Measurements from ENCODE around the gene PCNX2. TPM values are rescaled to one million over a fixed set of nuclear protein-coding genes. Genes with fewer than 3 reads are reported as not detected.

Gene PCNX2
- total and polyA plus RNA-seq, 4 donors, result 24.4 to 85.8 (median 29.8) TPM

GRCh38 chr1:233334092-233334491, 38.6 kb upstream of the PCNX2 start:
- peaks cover under 1% of the 10 kb centered on the region for H3K27me3 ChIP-seq (ENCODE audit: control insufficient read depth, insufficient read depth, low read length)
- no peaks in the 10 kb centered on the region for H3K36me3 ChIP-seq (ENCODE audit: control insufficient read depth, insufficient read depth, low read length)
- H3K4me1 ChIP-seq (ENCODE audit: control insufficient read depth, insufficient read depth, low read length), result peaks cover 3% of the 10 kb centered on the region
- H3K27ac ChIP-seq (ENCODE audit: low read depth, low read length), result no peak overlapping the region
- 93% methylated on average over 5 of the region's 7 CpGs for WGBS (ENCODE audit: insufficient coverage)
- H3K9me3 ChIP-seq (ENCODE audit: control insufficient read depth, insufficient read depth, low read length), result no peaks in the 10 kb centered on the region
- no peak for DNase-seq (ENCODE audit: low read depth in 4 of 6, low spot score in 6 of 6)
- no peak overlapping the region for H3K4me3 ChIP-seq (ENCODE audit: low read depth, low read length)

- no peak for DNase-seq (ENCODE audit: low read depth in 4 of 6, low spot score in 6 of 6)
- WGBS (ENCODE audit: insufficient coverage), result no CpG with 5 or more reads among the region's 1 CpG
- no peaks in the 10 kb centered on the region for H3K36me3 ChIP-seq (ENCODE audit: control insufficient read depth, insufficient read depth, low read length)
- peaks cover 6% of the 10 kb centered on the region for H3K27me3 ChIP-seq (ENCODE audit: control insufficient read depth, insufficient read depth, low read length)
- no peaks in the 10 kb centered on the region for H3K9me3 ChIP-seq (ENCODE audit: control insufficient read depth, insufficient read depth, low read length)
- H3K4me1 ChIP-seq (ENCODE audit: control insufficient read depth, insufficient read depth, low read length), result peaks cover 9% of the 10 kb centered on the region
- H3K4me3 ChIP-seq (ENCODE audit: low read depth, low read length), result no peak overlapping the region
- no peak overlapping the region for H3K27ac ChIP-seq (ENCODE audit: low read depth, low read length)
These were observed 37.6 kb upstream of the PCNX2 start for GRCh38 chr1:233333086-233333485.

- peaks cover 8% of the 10 kb centered on the region for H3K27me3 ChIP-seq (ENCODE audit: control insufficient read depth, insufficient read depth, low read length)
- peaks cover 12% of the 10 kb centered on the region for H3K4me1 ChIP-seq (ENCODE audit: control insufficient read depth, insufficient read depth, low read length)
- no peaks in the 10 kb centered on the region for H3K9me3 ChIP-seq (ENCODE audit: control insufficient read depth, insufficient read depth, low read length)
- H3K36me3 ChIP-seq (ENCODE audit: control insufficient read depth, insufficient read depth, low read length), result no peaks in the 10 kb centered on the region
- WGBS (ENCODE audit: insufficient coverage), result 73% methylated on average over 8 of the region's 8 CpGs
- H3K4me3 ChIP-seq (ENCODE audit: low read depth, low read length), result no peak overlapping the region
- no peak for DNase-seq (ENCODE audit: low read depth in 4 of 6, low spot score in 6 of 6)
- no peak overlapping the region for H3K27ac ChIP-seq (ENCODE audit: low read depth, low read length)
These were observed 36.4 kb upstream of the PCNX2 start for GRCh38 chr1:233331676-233332519.

GRCh38 chr1:233328142-233328921, 32.8 kb upstream of the PCNX2 start:
- WGBS (ENCODE audit: insufficient coverage), result under 1% methylated on average over 96 of the region's 96 CpGs
- peak overlapping the region; percentile 36 for H3K4me3 ChIP-seq (ENCODE audit: low read depth, low read length)
- DNase-seq (ENCODE audit: low read depth in 4 of 6, low spot score in 6 of 6), result peak in 3 of 6 donors; percentile 7 to 70 (median 48)
- H3K4me1 ChIP-seq (ENCODE audit: control insufficient read depth, insufficient read depth, low read length), result peaks cover 14% of the 10 kb centered on the region
- H3K36me3 ChIP-seq (ENCODE audit: control insufficient read depth, insufficient read depth, low read length), result no peaks in the 10 kb centered on the region
- no peak overlapping the region for H3K27ac ChIP-seq (ENCODE audit: low read depth, low read length)
- peaks cover 9% of the 10 kb centered on the region for H3K27me3 ChIP-seq (ENCODE audit: control insufficient read depth, insufficient read depth, low read length)
- no peaks in the 10 kb centered on the region for H3K9me3 ChIP-seq (ENCODE audit: control insufficient read depth, insufficient read depth, low read length)

GRCh38 chr1:233327651-233328141, 32.2 kb upstream of the PCNX2 start, which contains the start of gene MAP3K21:
TSS of gene MAP3K21 (plus strand) at chr1:233327724. CDS start at chr1:233328029, 305 bp downstream.
- Histone ChIP-seq H3K4me1 (ENCODE audit: control insufficient read depth, insufficient read depth, low read length) (peaks cover 14% of the 10 kb centered on the region), H3K36me3 (ENCODE audit: control insufficient read depth, insufficient read depth, low read length) (no peaks in the 10 kb centered on the region), H3K9me3 (ENCODE audit: control insufficient read depth, insufficient read depth, low read length) (no peaks in the 10 kb centered on the region), H3K27me3 (ENCODE audit: control insufficient read depth, insufficient read depth, low read length) (peaks cover 9% of the 10 kb centered on the region), H3K27ac (ENCODE audit: low read depth, low read length) (no peak within 1 kb of the TSS), H3K4me3 (ENCODE audit: low read depth, low read length) (peak within 1 kb of the TSS; percentile 36)
- WGBS (ENCODE audit: insufficient coverage), result 0% methylated on average over 66 of the region's 68 CpGs
- DNase-seq (ENCODE audit: low read depth in 4 of 6, low spot score in 6 of 6), result peak in 2 of 6 donors; percentile 7 to 45

- Histone ChIP-seq H3K36me3 (ENCODE audit: control insufficient read depth, insufficient read depth, low read length) (no peaks in the 10 kb centered on the region), H3K27me3 (ENCODE audit: control insufficient read depth, insufficient read depth, low read length) (peaks cover 9% of the 10 kb centered on the region), H3K4me1 (ENCODE audit: control insufficient read depth, insufficient read depth, low read length) (peaks cover 14% of the 10 kb centered on the region), H3K27ac (ENCODE audit: low read depth, low read length) (no peak overlapping the region), H3K4me3 (ENCODE audit: low read depth, low read length) (peak overlapping the region; percentile 5), H3K9me3 (ENCODE audit: control insufficient read depth, insufficient read depth, low read length) (no peaks in the 10 kb centered on the region)
- DNase-seq (ENCODE audit: low read depth in 4 of 6, low spot score in 6 of 6), result peak in 3 of 6 donors; percentile 12 to 56 (median 38)
- 3% methylated on average over 33 of the region's 49 CpGs for WGBS (ENCODE audit: insufficient coverage)
These were observed 31.5 kb upstream of the PCNX2 start for GRCh38 chr1:233326811-233327650.

- no peak for DNase-seq (ENCODE audit: low read depth in 4 of 6, low spot score in 6 of 6)
- no peak overlapping the region for H3K27ac ChIP-seq (ENCODE audit: low read depth, low read length)
These were observed 30.8 kb upstream of the PCNX2 start for GRCh38 chr1:233326319-233326718.

GRCh38 chr1:233323718-233324117, 28.2 kb upstream of the PCNX2 start:
- H3K27ac ChIP-seq (ENCODE audit: low read depth, low read length), result no peak overlapping the region
- peaks cover 7% of the 10 kb centered on the region for H3K4me1 ChIP-seq (ENCODE audit: control insufficient read depth, insufficient read depth, low read length)
- H3K9me3 ChIP-seq (ENCODE audit: control insufficient read depth, insufficient read depth, low read length), result no peaks in the 10 kb centered on the region
- DNase-seq (ENCODE audit: low read depth in 4 of 6, low spot score in 6 of 6), result no peak
- H3K36me3 ChIP-seq (ENCODE audit: control insufficient read depth, insufficient read depth, low read length), result no peaks in the 10 kb centered on the region
- no peak overlapping the region for H3K4me3 ChIP-seq (ENCODE audit: low read depth, low read length)
- peaks cover 5% of the 10 kb centered on the region for H3K27me3 ChIP-seq (ENCODE audit: control insufficient read depth, insufficient read depth, low read length)
- no CpG with 5 or more reads among the region's 1 CpG for WGBS (ENCODE audit: insufficient coverage)

More at GRCh38 chr1:233326319-233326718, 30.8 kb upstream of the PCNX2 start:
- Histone ChIP-seq H3K4me3 (ENCODE audit: low read depth, low read length) (no peak overlapping the region), H3K4me1 (ENCODE audit: control insufficient read depth, insufficient read depth, low read length) (peaks cover 14% of the 10 kb centered on the region), H3K36me3 (ENCODE audit: control insufficient read depth, insufficient read depth, low read length) (no peaks in the 10 kb centered on the region), H3K27me3 (ENCODE audit: control insufficient read depth, insufficient read depth, low read length) (peaks cover 9% of the 10 kb centered on the region), H3K9me3 (ENCODE audit: control insufficient read depth, insufficient read depth, low read length) (no peaks in the 10 kb centered on the region)

- Histone ChIP-seq H3K27ac (ENCODE audit: low read depth, low read length) (no peak overlapping the region), H3K4me3 (ENCODE audit: low read depth, low read length) (no peak overlapping the region), H3K4me1 (ENCODE audit: control insufficient read depth, insufficient read depth, low read length) (no peaks in the 10 kb centered on the region), H3K27me3 (ENCODE audit: control insufficient read depth, insufficient read depth, low read length) (no peaks in the 10 kb centered on the region), H3K9me3 (ENCODE audit: control insufficient read depth, insufficient read depth, low read length) (no peaks in the 10 kb centered on the region), H3K36me3 (ENCODE audit: control insufficient read depth, insufficient read depth, low read length) (no peaks in the 10 kb centered on the region)
- DNase-seq (ENCODE audit: low read depth in 4 of 6, low spot score in 6 of 6), result no peak
- no CpG with 5 or more reads among the region's 2 CpGs for WGBS (ENCODE audit: insufficient coverage)
These were observed 24.5 kb upstream of the PCNX2 start for GRCh38 chr1:233320023-233320422.

All from spinal cord (tissue), 10 donors.